BE2C (cell line): ENCODE data around the gene IRF2BPL.

Source experiments
- DNase-seq: peaks from one replicate; pipeline ENCODE4 v3.0.0-alpha.2; 2020
- H3K27me3 ChIP-seq: fragments of 250-450 bp; sonication (Bioruptor Pico); 2 replicates; pipeline ENCODE4 v1.5.1; 2020; ENCODE audit warnings: mild to moderate bottlenecking
- H3K36me3 ChIP-seq: fragments of 250-450 bp; sonication (Bioruptor Pico); 2 replicates; pipeline ENCODE4 v1.5.1; 2020; ENCODE audit warnings: mild to moderate bottlenecking
- H3K4me1 ChIP-seq: fragments of 250-450 bp; sonication (Bioruptor Pico); 2 replicates; pipeline ENCODE4 v1.5.1; 2020
- H3K4me3 ChIP-seq: 2 replicates; pipeline ENCODE4 v1.5.1; 2011; ENCODE audit warnings: low read depth, low read length
- H3K9me3 ChIP-seq: fragments of 250-450 bp; sonication (Bioruptor Pico); 2 replicates; pipeline ENCODE4 v1.5.1; 2020
- TF ChIP-seq, protein P1 (sequence below): IDR thresholded peaks from 2 replicates; pipeline ENCODE4 v1.5.1; 2012; ENCODE audit warnings: mild to moderate bottlenecking, low read depth, low read length

Gene IRF2BPL

DNA sequence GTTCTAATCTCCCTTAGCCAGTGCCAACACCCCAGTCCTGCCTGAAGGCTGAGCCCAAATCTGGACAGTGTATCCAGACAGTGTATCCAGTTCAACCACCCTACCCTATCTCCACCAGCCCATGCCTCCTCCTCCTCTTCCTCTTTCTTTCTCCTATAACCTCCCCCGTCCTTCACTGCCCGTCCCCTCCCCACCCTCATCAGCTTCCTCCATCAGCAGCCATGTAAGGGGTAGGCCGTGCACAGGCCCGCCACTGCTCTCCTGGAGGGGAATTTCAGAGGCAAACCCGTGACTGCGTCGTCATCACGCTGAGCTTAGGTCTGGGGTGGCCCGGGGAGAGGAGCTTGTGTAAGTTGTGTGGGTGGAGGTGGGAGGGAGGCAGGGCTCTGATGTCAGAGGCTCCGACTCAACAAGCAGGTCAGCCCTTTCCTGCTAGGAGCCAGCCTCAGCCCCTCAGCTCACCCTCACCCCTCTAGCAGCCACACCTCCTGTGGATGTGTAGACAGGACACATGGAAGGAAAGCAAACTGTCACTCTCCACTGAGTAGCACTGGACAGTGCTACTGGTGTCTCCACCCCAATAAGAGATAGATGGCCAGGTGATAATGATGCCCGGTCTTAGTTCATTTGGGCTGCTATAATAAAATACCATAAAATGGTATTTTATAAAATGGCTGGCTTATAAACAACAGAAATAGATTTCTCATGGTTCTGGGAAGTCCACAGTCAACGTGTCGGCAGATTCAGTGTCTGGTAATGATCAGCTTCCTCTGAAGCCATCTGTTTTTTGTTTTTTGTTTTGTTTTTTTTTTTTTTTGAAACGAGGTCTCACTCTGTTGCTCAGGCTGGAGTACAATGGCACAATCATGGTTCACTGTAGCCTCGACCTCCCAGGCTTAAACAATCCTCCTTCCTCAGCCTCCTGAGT, 50.5 kb downstream of the IRF2BPL start:
- H3K36me3 ChIP-seq, result no peaks in the 10 kb centered on the region
- H3K27me3 ChIP-seq, result no peaks in the 10 kb centered on the region
- H3K4me1 ChIP-seq, result peaks cover 15% of the 10 kb centered on the region
- peaks cover 2% of the 10 kb centered on the region; the same call in 1 of the 2 replicates for H3K9me3 ChIP-seq
- no peak overlapping the region for H3K4me3 ChIP-seq
- DNase-seq, result no peak
- TF ChIP-seq, protein P1, sequence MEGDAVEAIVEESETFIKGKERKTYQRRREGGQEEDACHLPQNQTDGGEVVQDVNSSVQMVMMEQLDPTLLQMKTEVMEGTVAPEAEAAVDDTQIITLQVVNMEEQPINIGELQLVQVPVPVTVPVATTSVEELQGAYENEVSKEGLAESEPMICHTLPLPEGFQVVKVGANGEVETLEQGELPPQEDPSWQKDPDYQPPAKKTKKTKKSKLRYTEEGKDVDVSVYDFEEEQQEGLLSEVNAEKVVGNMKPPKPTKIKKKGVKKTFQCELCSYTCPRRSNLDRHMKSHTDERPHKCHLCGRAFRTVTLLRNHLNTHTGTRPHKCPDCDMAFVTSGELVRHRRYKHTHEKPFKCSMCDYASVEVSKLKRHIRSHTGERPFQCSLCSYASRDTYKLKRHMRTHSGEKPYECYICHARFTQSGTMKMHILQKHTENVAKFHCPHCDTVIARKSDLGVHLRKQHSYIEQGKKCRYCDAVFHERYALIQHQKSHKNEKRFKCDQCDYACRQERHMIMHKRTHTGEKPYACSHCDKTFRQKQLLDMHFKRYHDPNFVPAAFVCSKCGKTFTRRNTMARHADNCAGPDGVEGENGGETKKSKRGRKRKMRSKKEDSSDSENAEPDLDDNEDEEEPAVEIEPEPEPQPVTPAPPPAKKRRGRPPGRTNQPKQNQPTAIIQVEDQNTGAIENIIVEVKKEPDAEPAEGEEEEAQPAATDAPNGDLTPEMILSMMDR, result no peak

DNA sequence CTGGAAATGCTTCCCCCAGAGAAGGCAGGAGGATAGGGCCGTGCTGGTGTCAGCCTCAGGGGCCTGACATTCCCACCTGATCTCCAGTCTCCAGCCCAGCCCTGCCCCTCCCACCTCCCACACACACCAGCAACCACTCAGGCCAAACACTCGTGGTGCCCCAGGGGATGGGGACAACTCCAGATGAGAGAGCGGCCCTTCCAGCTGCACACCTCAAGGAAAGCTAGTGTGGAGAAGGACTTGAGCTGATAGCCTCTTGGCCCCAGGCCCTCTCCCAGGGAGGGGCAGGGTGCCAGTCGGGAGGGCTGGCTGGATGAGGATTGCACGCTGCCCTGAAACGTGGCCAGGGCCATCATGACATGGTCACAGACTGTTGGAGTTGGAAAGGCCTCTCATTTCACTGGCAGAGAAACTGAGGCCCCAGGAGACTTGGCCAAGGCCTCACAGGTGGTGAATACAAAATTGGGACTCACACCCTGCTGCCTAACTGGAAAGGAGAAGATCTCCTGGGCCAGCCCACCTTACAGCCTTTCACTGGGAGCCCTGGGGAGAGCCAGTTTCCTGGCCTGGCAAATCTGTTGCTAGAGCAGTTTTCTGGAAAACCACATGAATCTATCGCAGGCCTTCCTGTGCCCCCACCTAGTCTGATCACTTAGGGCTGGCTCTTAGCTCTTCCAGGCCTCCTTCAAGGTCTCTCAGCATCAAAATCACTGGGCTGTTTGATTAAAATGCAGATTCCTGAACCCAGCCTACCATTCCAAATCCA, 52.1 kb downstream of the IRF2BPL start:
- H3K9me3 ChIP-seq, result peaks cover 2% of the 10 kb centered on the region; the same call in 1 of the 2 replicates
- H3K4me1 ChIP-seq, result peaks cover 15% of the 10 kb centered on the region
- H3K36me3 ChIP-seq, result no peaks in the 10 kb centered on the region
- TF ChIP-seq, protein P1, result no peak
- H3K4me3 ChIP-seq, result no peak overlapping the region
- DNase-seq, result no peak
- H3K27me3 ChIP-seq, result no peaks in the 10 kb centered on the region

DNA sequence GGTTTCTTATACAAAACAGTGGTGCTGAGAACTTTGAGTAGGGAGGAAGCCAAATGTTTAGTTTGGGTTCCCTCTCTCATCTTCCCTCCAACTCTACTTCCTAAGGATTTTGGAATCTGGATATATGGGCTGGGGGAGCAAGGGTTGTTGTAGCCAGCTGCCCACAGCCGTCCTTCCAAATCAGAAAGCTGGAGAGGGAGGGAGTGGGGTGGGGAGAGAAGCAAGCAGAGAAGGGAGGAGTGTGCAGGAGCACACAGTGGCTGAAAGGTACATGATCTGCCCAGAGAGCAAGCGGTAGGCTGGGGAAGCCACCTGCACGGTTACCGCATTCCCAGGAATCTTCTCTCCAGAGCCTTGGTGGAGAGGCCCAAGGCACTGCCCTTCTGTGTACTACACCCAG, 52.7 kb downstream of the IRF2BPL start:
- H3K4me1 ChIP-seq, result peaks cover 15% of the 10 kb centered on the region
- H3K9me3 ChIP-seq, result peaks cover 2% of the 10 kb centered on the region; the same call in 1 of the 2 replicates

DNA sequence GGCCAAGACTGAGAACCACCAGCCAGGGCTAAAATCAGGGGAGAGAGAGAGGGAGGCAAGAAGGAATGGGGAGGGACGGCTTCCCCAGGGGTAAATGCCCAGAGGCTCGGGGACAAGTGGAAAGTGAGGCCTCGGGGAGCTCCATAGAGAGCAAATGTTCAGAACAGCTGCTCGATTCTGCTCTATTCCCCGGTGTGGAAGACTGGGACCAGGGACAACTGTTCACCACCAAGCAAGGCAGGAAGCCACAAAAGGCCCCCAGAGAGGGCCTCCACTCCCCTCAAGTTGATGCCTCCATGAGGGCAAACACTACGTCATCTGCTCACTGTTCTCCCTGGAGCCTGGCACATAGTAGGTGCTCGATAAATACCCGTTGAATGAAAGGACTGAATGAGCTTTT, 53.5 kb downstream of the IRF2BPL start:
- TF ChIP-seq, protein P1, result no peak
- no peak overlapping the region for H3K4me3 ChIP-seq
- DNase-seq, result no peak
- no peaks in the 10 kb centered on the region for H3K36me3 ChIP-seq
- peaks cover under 1% of the 10 kb centered on the region; the same call in 1 of the 2 replicates for H3K9me3 ChIP-seq
- H3K4me1 ChIP-seq, result peaks cover 15% of the 10 kb centered on the region
- no peaks in the 10 kb centered on the region for H3K27me3 ChIP-seq

More for the DNA sequence above, 52.7 kb downstream of the IRF2BPL start:
- H3K27me3 ChIP-seq, result no peaks in the 10 kb centered on the region
- H3K36me3 ChIP-seq, result no peaks in the 10 kb centered on the region
- no peak overlapping the region for H3K4me3 ChIP-seq
- TF ChIP-seq, protein P1, result no peak
- no peak for DNase-seq
